ENCODE measurements around the gene BASP1.

DNA sequence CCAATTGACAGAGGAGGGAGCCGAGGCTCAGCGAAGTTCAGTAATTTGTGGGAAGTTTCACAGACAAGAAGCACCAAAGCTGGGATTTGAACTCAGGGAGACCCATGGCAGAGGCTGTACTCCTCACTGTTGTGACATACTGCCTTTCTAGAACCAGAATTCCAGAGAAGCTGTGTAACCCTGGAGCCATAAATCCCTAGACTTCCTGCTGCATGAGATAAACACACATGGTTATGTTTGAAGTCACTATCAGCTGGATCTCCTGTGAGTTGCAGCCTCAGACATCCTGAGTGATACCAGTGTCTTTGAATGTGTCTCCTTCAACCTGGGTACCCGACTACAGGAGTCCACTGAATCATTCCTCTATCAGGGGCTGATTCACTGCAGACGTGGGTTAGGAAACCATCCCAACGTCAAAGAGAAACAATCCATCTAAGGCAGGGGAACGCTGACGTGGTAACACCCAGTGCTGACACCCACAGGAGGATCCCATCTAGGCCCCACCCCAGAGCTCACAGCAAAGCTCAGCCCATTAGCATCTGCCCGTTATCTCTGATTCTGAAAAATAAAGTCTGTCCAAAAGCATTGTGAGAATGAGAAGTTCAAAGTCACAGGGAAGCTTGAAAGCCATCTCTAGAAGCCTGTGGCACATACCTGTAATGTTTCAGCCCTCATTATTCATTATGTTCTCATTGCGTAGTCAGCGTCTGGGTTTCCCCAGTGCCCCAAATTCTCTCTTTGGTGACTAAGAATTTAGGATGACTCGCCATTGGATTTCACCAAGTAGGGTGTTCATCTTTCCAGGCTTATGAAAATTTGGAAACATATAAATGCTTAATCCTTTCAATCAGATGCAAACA lies 36.3 kb upstream of the BASP1 start:
- TF ChIP-seq, protein P1, sequence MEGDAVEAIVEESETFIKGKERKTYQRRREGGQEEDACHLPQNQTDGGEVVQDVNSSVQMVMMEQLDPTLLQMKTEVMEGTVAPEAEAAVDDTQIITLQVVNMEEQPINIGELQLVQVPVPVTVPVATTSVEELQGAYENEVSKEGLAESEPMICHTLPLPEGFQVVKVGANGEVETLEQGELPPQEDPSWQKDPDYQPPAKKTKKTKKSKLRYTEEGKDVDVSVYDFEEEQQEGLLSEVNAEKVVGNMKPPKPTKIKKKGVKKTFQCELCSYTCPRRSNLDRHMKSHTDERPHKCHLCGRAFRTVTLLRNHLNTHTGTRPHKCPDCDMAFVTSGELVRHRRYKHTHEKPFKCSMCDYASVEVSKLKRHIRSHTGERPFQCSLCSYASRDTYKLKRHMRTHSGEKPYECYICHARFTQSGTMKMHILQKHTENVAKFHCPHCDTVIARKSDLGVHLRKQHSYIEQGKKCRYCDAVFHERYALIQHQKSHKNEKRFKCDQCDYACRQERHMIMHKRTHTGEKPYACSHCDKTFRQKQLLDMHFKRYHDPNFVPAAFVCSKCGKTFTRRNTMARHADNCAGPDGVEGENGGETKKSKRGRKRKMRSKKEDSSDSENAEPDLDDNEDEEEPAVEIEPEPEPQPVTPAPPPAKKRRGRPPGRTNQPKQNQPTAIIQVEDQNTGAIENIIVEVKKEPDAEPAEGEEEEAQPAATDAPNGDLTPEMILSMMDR (IDR thresholded peaks at IDR 0.05): no peak
- TF ChIP-seq EZH2 (IDR thresholded peaks at IDR 0.05) (no peak), EZH2phosphoT487 (IDR thresholded peaks at IDR 0.05) (no peak)
